GM18498 (cell line): ENCODE results near the gene NOS1AP.
"Not testable (repeated sequence)": the region's sequence is repeated elsewhere in the genome, so short reads cannot be mapped to it uniquely, and the experiment has no call there.

Experiments used
- ATAC-seq: cut with Tn5 transposase; IDR thresholded peaks from one replicate; pipeline ENCODE4 v1.9.1; 2021; ENCODE audit warnings: mild to moderate bottlenecking, moderate library complexity; ENCODE audit not compliant: unreplicated experiment

The NOS1AP gene

GRCh38 chr1:162391790-162392563 lies 322.5 kb downstream of the NOS1AP start:
- no peak for ATAC-seq

- no peak for ATAC-seq
Measured at GRCh38 chr1:162396201-162396906, 326.9 kb downstream of the NOS1AP start.

GRCh38 chr1:162397039-162397448 lies 327.6 kb downstream of the NOS1AP start:
- no peak for ATAC-seq

- no peak for ATAC-seq
Measured at GRCh38 chr1:162397943-162398560, 328.6 kb downstream of the NOS1AP start.

DNA sequence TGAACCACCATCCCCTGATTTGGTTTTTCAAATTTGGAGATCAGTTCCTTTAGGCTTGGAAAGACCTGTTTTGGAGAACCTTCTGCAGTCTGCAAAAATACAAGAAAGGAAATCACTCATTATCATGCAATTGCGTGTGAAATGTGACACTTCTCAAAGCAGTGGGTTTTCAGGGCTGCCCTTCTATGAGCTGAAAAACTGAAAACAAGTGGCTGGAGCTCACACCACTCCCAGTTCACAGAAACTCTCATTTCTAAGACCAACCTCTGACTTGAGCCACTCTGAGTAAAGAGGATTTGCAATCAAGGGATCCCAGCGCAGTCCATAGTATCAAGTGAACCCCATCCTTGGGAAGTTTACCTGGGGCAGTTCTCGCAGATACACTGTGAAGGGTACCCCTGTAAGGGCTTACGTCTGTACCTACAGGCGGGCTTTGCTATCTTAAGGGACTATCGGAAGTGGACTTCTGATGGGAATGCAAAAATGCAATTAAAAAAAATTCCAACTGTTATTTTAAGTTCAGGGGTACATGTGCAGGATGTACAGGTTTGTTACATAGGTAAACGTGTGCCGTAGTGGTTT lies 329.6 kb downstream of the NOS1AP start:
- no peak for ATAC-seq

DNA sequence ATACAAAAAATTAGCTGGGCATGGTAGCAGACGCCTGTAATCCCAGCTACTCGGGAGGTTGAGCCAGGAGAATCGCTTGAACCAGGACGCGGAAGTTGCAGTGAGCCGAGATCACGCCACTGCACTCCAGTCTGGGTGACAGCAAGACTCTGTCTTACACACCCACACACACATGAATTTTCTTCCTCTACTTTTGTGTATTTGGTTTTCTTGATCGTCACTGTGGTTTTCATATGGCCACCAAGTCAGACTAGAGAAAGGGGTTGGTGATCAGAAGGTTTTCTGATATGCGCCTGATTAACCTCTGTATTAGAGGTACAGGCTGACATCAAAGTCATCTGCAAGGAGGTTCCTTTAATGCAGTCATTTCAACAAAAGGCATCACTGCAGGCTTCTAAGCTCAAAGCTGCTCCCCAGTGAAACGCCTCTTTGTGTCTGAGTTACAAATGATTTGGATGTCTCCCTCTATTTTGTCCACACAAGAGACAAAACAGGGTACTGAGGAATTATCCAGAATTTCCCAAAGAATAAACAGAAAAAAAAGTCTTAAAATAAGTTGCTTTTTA lies 331.4 kb downstream of the NOS1AP start:
- no peak for ATAC-seq

- no peak for ATAC-seq
Measured at GRCh38 chr1:162404550-162405160, 335.2 kb downstream of the NOS1AP start.

- no peak for ATAC-seq
Measured at GRCh38 chr1:162405800-162406199, 336.3 kb downstream of the NOS1AP start.

DNA sequence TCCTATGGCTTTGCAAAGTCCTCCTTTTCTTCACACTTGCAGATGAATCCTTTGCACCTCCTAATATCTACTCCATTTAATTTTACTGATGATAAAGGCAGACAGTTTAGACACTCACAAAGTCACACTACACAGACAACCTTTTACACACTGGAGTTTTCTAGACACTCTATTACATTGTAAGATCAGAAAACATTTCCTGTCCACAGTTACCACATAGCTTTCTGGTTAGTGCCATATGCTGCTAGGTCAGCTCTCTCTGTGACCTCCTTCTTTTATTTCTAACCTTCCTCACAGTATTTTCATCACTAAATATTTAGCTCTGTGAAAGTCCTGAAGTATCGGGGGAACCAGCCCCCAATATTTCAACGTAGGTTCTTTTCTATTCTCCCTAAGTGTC lies 337.3 kb downstream of the NOS1AP start:
- no peak for ATAC-seq

DNA sequence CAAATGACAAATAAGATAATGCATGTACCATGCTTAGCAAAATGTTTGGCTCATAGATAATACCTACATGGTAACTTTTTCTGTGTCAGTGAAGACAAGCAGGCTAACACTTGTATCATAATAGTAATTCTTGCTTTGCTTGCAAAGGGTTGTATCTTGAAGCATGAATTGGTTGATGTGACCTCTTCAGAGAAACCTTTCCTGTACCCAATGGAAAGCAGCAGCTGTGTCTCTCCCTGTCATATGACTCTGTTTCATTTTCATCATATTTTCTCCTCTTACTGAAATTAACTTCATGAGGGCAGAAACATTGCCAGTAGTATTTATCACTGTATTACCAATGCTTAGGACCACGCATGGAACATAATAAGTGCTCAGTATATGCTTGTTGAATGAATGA lies 338.0 kb downstream of the NOS1AP start:
- ATAC-seq, result no peak

DNA sequence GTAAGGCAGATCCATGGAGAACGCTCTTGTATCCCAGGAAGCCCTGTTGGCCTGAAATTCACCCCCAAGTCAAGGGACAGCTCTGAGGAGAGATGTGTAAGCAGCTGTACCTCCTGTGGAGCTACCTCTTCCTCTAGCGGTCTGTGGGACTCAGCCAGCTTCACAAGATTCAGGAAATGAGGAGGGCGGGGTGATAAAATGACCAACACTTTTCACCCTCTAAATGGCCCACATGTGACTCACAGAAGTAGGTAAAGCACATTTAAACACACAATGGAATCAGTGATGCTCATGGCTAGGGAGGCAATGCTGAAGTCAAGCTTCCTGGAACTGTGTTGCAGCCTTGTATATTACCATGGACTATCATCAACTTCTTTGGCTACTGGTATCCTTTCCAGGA lies 342.5 kb downstream of the NOS1AP start, which contains the start of gene SH2D1B:
SH2D1B (minus strand) TSS at position 135 of the 400 bp plus-strand sequence; CDS start at position 15, 120 bp downstream.
- ATAC-seq, result no peak

- no peak for ATAC-seq
Measured at GRCh38 chr1:162416215-162416614, 346.7 kb downstream of the NOS1AP start.

GRCh38 chr1:162416909-162417308 lies 347.4 kb downstream of the NOS1AP start:
- ATAC-seq, result no peak

- ATAC-seq, result no peak
Measured at GRCh38 chr1:162417650-162418049, 348.2 kb downstream of the NOS1AP start.

DNA sequence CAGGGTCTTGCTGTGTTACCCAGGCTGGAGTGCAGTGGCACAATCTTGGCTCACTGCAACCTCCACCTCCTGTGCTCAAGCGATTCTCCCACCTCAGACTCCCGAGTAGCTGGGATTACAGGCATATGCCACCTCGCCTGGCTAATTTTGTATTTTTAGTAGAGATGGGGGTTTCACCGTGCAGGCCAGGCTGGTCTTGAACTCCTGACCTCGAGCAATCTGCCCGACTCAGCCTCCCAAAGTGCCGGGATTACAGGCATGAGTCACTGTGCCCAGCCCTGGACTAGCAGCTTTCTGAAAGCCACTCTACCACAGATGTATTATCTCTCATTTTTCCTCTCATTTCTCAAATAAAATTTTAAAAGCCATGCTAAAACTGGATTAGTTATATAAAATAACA lies 349.1 kb downstream of the NOS1AP start:
- not testable (repeated sequence) for ATAC-seq

DNA sequence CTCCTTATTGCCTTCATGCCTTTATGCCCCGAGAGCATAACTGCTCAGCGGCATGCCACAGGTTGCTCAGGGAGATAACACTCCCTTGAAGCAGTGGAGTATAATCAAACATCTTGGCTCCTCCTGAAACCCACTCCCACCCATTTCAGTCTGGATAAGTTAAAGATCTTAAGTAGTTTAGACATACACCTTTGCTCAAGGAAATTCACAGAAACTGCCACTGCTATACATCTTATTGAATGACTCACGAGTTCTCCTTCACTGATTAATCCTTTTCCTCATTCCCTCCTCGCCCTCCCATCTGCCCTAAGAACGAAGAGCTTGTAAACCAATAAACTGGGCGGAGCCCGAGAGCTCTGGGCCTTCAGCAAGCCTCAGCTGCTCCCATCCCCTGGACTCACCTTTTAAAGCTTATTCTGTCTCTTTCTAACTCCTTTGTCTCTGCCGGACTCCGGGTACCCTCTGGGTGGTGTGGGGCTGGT lies 350.0 kb downstream of the NOS1AP start:
- not testable (repeated sequence) for ATAC-seq
